Type B pancreatic cell (in vitro differentiated cells): ENCODE data around the gene RFTN1. TPM values are rescaled to one million over a fixed set of nuclear protein-coding genes. Genes with fewer than 3 reads are reported as not detected.

Source experiments
- DNase-seq: peaks from one replicate; pipeline ENCODE4 v3.0.0; 2021; ENCODE audit warnings: mixed read lengths; ENCODE audit not compliant: unreplicated experiment; ENCODE audit errors: extremely low spot score
- H3K27ac Mint-ChIP-seq: 2 replicates; pipeline ENCODE4 v1.8.0; 2021; ENCODE audit warnings: mild to moderate bottlenecking, mixed read lengths
- H3K27me3 Mint-ChIP-seq: 2 replicates; pipeline ENCODE4 v1.8.0; 2021; ENCODE audit warnings: mixed read lengths
- H3K36me3 Mint-ChIP-seq: 2 replicates; pipeline ENCODE4 v1.8.0; 2021; ENCODE audit warnings: mixed read lengths
- H3K4me1 Mint-ChIP-seq: one replicate; pipeline ENCODE4 v1.8.0; 2021; ENCODE audit warnings: mixed read lengths; ENCODE audit not compliant: unreplicated experiment
- H3K4me3 Mint-ChIP-seq: 2 replicates; pipeline ENCODE4 v1.8.0; 2021; ENCODE audit warnings: mild to moderate bottlenecking, mixed read lengths
- H3K9me3 Mint-ChIP-seq: 2 replicates; pipeline ENCODE4 v1.8.0; 2021; ENCODE audit warnings: mixed read lengths
- total RNA-seq: library from RNA; stranded (reverse); gene quantifications from 2 replicates; pipeline ENCODE4 v1.2.1, GENCODE V29; 2021; ENCODE audit warnings: low replicate concordance
- TF ChIP-seq, protein P1 (sequence below): fragments of 200-600 bp; sonication (generic); conservative IDR thresholded peaks from 2 replicates; pipeline ENCODE4 v1.5.0; 2021; ENCODE audit warnings: antibody characterized with exemption, mild to moderate bottlenecking

RFTN1 gene
- total RNA-seq, 1 donor from 2014 or later, result 18.3 TPM

- Mint-ChIP-seq H3K9me3 (no peaks in the 10 kb centered on the region), H3K27ac (no peak overlapping the region), H3K4me1 (peaks cover 4% of the 10 kb centered on the region), H3K4me3 (no peak overlapping the region), H3K36me3 (peaks cover 5% of the 10 kb centered on the region), H3K27me3 (peaks cover 30% of the 10 kb centered on the region)
- no peak for DNase-seq
- TF ChIP-seq, protein P1, sequence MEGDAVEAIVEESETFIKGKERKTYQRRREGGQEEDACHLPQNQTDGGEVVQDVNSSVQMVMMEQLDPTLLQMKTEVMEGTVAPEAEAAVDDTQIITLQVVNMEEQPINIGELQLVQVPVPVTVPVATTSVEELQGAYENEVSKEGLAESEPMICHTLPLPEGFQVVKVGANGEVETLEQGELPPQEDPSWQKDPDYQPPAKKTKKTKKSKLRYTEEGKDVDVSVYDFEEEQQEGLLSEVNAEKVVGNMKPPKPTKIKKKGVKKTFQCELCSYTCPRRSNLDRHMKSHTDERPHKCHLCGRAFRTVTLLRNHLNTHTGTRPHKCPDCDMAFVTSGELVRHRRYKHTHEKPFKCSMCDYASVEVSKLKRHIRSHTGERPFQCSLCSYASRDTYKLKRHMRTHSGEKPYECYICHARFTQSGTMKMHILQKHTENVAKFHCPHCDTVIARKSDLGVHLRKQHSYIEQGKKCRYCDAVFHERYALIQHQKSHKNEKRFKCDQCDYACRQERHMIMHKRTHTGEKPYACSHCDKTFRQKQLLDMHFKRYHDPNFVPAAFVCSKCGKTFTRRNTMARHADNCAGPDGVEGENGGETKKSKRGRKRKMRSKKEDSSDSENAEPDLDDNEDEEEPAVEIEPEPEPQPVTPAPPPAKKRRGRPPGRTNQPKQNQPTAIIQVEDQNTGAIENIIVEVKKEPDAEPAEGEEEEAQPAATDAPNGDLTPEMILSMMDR, result no peak
Measured at GRCh38 chr3:16504242-16504641, 9.3 kb downstream of the RFTN1 start.

DNA sequence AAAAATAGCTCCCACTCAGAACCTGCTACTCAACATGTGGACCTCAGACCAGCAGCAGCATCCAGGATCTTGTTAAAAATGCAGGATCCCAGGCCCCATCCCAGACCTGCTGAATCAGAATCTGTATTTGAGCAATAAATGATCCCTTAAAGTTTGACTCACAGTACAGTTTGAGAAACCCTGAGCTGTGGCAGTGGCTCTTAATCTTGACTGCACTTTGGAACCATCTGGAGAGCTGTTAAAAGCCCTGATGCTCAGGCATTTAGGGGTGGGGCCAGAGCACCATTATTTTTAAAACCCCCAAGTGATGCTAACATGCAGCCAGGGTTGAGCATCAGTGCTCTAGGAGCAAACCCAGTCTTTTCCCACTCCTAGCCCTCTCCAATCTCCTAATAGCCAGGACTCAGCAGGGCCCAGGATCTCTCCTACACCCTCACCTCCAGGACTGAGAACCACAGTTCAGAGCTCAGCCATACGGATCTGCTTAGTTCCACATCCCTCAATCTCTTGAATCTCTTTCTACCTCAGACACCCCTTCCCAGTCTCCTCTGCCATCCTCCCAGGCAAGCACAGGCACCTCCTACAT lies 10.2 kb downstream of the RFTN1 start:
- peaks cover 39% of the 10 kb centered on the region for H3K27me3 Mint-ChIP-seq
- no peak for DNase-seq
- TF ChIP-seq, protein P1, result no peak
- H3K4me3 Mint-ChIP-seq, result no peak overlapping the region
- H3K4me1 Mint-ChIP-seq, result peaks cover 10% of the 10 kb centered on the region
- H3K36me3 Mint-ChIP-seq, result peaks cover 5% of the 10 kb centered on the region
- H3K27ac Mint-ChIP-seq, result no peak overlapping the region
- no peaks in the 10 kb centered on the region for H3K9me3 Mint-ChIP-seq

- no peak overlapping the region for H3K27ac Mint-ChIP-seq
- H3K4me3 Mint-ChIP-seq, result no peak overlapping the region
- no peaks in the 10 kb centered on the region for H3K9me3 Mint-ChIP-seq
- TF ChIP-seq, protein P1, result no peak
- no peak for DNase-seq
- peaks cover 40% of the 10 kb centered on the region for H3K27me3 Mint-ChIP-seq
- H3K4me1 Mint-ChIP-seq, result peaks cover 10% of the 10 kb centered on the region
- peaks cover under 1% of the 10 kb centered on the region for H3K36me3 Mint-ChIP-seq
Measured at GRCh38 chr3:16502347-16502908, 11.1 kb downstream of the RFTN1 start.

DNA sequence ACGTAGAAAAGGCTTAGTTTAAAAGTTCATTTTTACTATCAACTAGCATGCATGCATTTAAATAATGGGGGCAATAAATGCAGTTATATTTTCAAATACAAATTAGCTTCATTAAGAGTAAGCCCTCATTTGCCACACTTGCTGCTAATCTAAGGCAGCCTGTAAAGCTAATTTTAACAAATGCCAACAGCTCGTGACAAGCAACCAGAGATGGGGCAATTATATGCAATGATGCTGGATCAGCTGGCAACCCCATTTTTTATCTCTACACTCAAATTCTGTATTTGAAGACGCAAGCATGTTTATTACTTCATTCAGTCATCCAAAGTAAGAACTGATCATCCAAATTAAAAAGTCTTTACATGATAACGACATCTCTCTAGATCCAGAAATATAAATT lies 12.1 kb downstream of the RFTN1 start:
- H3K36me3 Mint-ChIP-seq, result no peaks in the 10 kb centered on the region
- TF ChIP-seq, protein P1, result no peak
- H3K27me3 Mint-ChIP-seq, result peaks cover 49% of the 10 kb centered on the region
- H3K4me3 Mint-ChIP-seq, result no peak overlapping the region
- no peak overlapping the region for H3K27ac Mint-ChIP-seq
- H3K9me3 Mint-ChIP-seq, result no peaks in the 10 kb centered on the region
- peaks cover 10% of the 10 kb centered on the region for H3K4me1 Mint-ChIP-seq
- DNase-seq, result no peak

DNA sequence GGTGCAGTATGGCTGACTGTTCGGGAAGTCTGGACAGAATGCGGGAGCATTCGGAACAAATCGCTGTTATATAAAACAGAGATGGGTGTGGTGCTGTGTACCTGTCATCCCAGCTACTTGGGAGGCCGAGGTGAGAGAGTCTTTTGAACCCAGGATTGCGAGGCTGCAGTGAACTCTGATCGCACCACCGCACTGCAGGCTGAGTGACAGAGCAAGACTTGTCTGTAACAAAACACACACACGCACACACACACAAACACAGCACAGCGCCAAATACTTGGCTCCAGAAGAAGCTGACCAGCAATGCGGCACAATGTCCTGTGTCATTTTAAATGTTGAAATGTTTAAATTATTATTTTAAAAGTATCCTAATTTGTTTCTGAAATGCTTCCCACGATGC lies 12.6 kb downstream of the RFTN1 start:
- no peak for DNase-seq
- Mint-ChIP-seq H3K36me3 (no peaks in the 10 kb centered on the region), H3K27ac (no peak overlapping the region), H3K27me3 (peaks cover 54% of the 10 kb centered on the region), H3K4me1 (peaks cover 10% of the 10 kb centered on the region), H3K4me3 (no peak overlapping the region), H3K9me3 (no peaks in the 10 kb centered on the region)
- TF ChIP-seq, protein P1, result no peak
